HG03045 (cell line): ENCODE results near the gene TBL2.
"Not testable (repeated sequence)": the region's sequence is repeated elsewhere in the genome, so short reads cannot be mapped to it uniquely, and the experiment has no call there.

Source experiments
- ATAC-seq: cut with Tn5 transposase; IDR thresholded peaks from one replicate; pipeline ENCODE4 v1.9.1; 2021; ENCODE audit warnings: mild to moderate bottlenecking, moderate library complexity; ENCODE audit not compliant: unreplicated experiment

The TBL2 gene

GRCh38 chr7:73570977-73571376 lies 7.4 kb downstream of the TBL2 start:
- ATAC-seq: no peak

GRCh38 chr7:73570521-73570920 lies 7.9 kb downstream of the TBL2 start:
- ATAC-seq: no peak

GRCh38 chr7:73569042-73569608 lies 9.3 kb downstream of the TBL2 start:
- ATAC-seq: no peak

- ATAC-seq: no peak
Observed at GRCh38 chr7:73567846-73568685, 10.3 kb downstream of the TBL2 start.

- ATAC-seq: no peak
Observed at GRCh38 chr7:73567140-73567539, 11.2 kb downstream of the TBL2 start.

- ATAC-seq: not testable (repeated sequence)
Observed at GRCh38 chr7:73566431-73566830, 11.9 kb downstream of the TBL2 start.

- no peak for ATAC-seq
Observed at GRCh38 chr7:73565675-73566340, 12.6 kb downstream of the TBL2 start.

GRCh38 chr7:73560109-73560835 lies 18.1 kb downstream of the TBL2 start:
- ATAC-seq: no peak

- ATAC-seq: peak; percentile 59
Observed at GRCh38 chr7:73557397-73558257, 20.8 kb downstream of the TBL2 start, which contains the start of gene BCL7B. BCL7B (minus strand) TSS chr7:73557690; CDS start chr7:73557578, 112 bp downstream.

- peak; percentile 88 for ATAC-seq
Observed at GRCh38 chr7:73557108-73557396, 21.3 kb downstream of the TBL2 start.

GRCh38 chr7:73556208-73557107 lies 21.9 kb downstream of the TBL2 start:
- no peak for ATAC-seq

- no peak for ATAC-seq
Observed at GRCh38 chr7:73555411-73555982, 22.9 kb downstream of the TBL2 start.

- ATAC-seq: not testable (repeated sequence)
Observed at GRCh38 chr7:73550093-73550492, 28.3 kb downstream of the TBL2 start.

GRCh38 chr7:73549176-73549575 lies 29.2 kb downstream of the TBL2 start:
- no peak for ATAC-seq

GRCh38 chr7:73547841-73548240 lies 30.5 kb downstream of the TBL2 start:
- ATAC-seq: no peak

- ATAC-seq: no peak
Observed at GRCh38 chr7:73544678-73545077, 33.7 kb downstream of the TBL2 start.

GRCh38 chr7:73541722-73542121 lies 36.7 kb downstream of the TBL2 start:
- no peak for ATAC-seq

GRCh38 chr7:73539709-73540108 lies 38.7 kb downstream of the TBL2 start:
- no peak for ATAC-seq

- ATAC-seq: not testable (repeated sequence)
Observed at GRCh38 chr7:73538510-73538909, 39.9 kb downstream of the TBL2 start.
